ENCODE data around the gene PLXNA4. TPM values are rescaled to one million over a fixed set of nuclear protein-coding genes. Genes with fewer than 3 reads are reported as not detected.

PLXNA4 gene
- total and polyA plus RNA-seq, 9 of the 15 experiments (the other 6 are each of a cell fraction or from before 2014, with no cell fraction given) = under 0.01 to 0.09 TPM; not detected in 7

DNA sequence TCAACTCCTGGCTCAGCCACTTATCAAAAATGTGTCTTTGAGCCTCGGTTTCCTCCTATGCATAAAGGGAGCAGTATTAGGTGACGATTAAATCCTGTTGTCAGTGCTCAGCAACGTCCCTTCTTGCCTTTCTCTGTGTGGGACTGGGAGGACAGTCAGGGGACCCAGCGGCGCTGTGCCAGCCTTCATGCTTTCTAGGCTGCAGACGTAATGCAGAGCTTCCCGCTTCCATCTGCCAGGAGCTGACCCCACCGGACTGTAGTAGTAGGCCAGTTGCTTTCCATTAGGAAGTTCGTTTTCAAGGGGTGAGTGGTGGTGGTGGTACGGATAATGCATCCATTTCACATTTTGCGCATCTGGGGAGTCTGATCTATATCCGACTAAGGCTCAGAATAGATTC, 321.8 kb downstream of the PLXNA4 start:
- Histone ChIP-seq H3K4me3 (no peak overlapping the region), H2AFZ (ENCODE audit: low read depth, low read length) (no peak overlapping the region), H3K4me1 (replicated peaks in 1 of 2; ENCODE audit: control insufficient read depth in 2 of 2, insufficient read depth in 2 of 2, low read length in 2 of 2) (no peaks in the 10 kb centered on the region), H3K9me3 (replicated peaks; ENCODE audit: control insufficient read depth, insufficient read depth, low read depth, low read length) (no peaks in the 10 kb centered on the region), H3K27me3 (ENCODE audit: control insufficient read depth in 2 of 2, insufficient read depth in 2 of 2, low read length in 2 of 2) (peaks cover 6 to 17% of the 10 kb centered on the region in 2 experiments; a peak in 3 of 5 replicates), H3K79me2 (ENCODE audit: control insufficient read depth, insufficient read depth, low read length) (no peaks in the 10 kb centered on the region), H4K20me1 (replicated peaks; ENCODE audit: control insufficient read depth, insufficient read depth, low read length) (peaks cover 4% of the 10 kb centered on the region; the same call in 1 of the 2 replicates), H3K9ac (ENCODE audit: insufficient read depth in 1 of 2, low read depth in 2 of 2, low read length in 2 of 2) (no peak overlapping the region), H3K4me2 (ENCODE audit: insufficient read depth, low read length) (no peak overlapping the region), H3K9me1 (ENCODE audit: control insufficient read depth, insufficient read depth, low read length) (no peaks in the 10 kb centered on the region), H3K36me3 (ENCODE audit: control insufficient read depth, insufficient read depth, low read length) (no peaks in the 10 kb centered on the region), H3K27ac (ENCODE audit: extremely low read depth, low read depth, low read length) (no peak overlapping the region)
- intact Hi-C loops (cut with micrococcal nuclease) = loop anchor here (5.0 kb wide), 1 partner anchor 567 kb away; no protein-coding TSS in a partner anchor
- BruUV-seq (replicated peaks) = no TSS peak
- WGBS (ENCODE audit: insufficient coverage, low coverage, missing lambda C conversion rate) = under 1% methylated on average over 12 of the region's 12 CpGs
- TF ChIP-seq CBFA2T3 (IDR thresholded peaks at IDR 0.05) = no peak
- TF ChIP-seq, protein P1, sequence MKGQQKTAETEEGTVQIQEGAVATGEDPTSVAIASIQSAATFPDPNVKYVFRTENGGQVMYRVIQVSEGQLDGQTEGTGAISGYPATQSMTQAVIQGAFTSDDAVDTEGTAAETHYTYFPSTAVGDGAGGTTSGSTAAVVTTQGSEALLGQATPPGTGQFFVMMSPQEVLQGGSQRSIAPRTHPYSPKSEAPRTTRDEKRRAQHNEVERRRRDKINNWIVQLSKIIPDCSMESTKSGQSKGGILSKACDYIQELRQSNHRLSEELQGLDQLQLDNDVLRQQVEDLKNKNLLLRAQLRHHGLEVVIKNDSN (CRISPR knock-in tag; IDR thresholded peaks at IDR 0.05) = no peak
- no peak for TF ChIP-seq RUNX1 (IDR thresholded peaks at IDR 0.05; ENCODE audit: low read depth)
- no peak for TF ChIP-seq NUFIP1 (IDR thresholded peaks at IDR 0.05; ENCODE audit: partially characterized antibody)
- TF ChIP-seq JUND (IDR thresholded peaks at IDR 0.05; ENCODE audit: borderline replicate concordance, low read depth, low read length) = no peak
- TF ChIP-seq JUND (tag; IDR thresholded peaks at IDR 0.05; ENCODE audit: borderline replicate concordance, low read depth, low read length) = no peak
- TF ChIP-seq FOS (IDR thresholded peaks at IDR 0.05; ENCODE audit: extremely low read depth, insufficient read length) = no peak
- no peak for TF ChIP-seq ZNF140 (CRISPR knock-in tag; IDR thresholded peaks at IDR 0.05)
- TF ChIP-seq HOXB6 (CRISPR knock-in tag; IDR thresholded peaks at IDR 0.05; ENCODE audit: borderline replicate concordance) = no peak
- TF ChIP-seq MTA1 (IDR thresholded peaks at IDR 0.05; ENCODE audit: borderline replicate concordance) = no peak
- no peak for FAIRE-seq
- CTCF ChIA-PET (ENCODE audit: low intra/inter-chr PET ratio) = no interaction called here
- DNase-seq (ENCODE audit: extremely low read depth in 1 of 4, low spot score in 3 of 4) = no peak
- in situ Hi-C loops (cut with MboI) = no loop called here
- ATAC-seq = no peak
- POLR2A ChIA-PET = interaction anchor here (0.7 to 1.2 kb wide), 3 partner anchors 12 to 359 kb away, joined by 3 to 4 read pairs (median 3); no protein-coding TSS in a partner anchor
